PC-3 (cell line): ENCODE results near the gene CDK14. TPM values are rescaled to one million over a fixed set of nuclear protein-coding genes. Genes with fewer than 3 reads are reported as not detected.

Source experiments
- ATAC-seq: fragments of 200-7000 bp; cut with Tn5 transposase; 2 replicates; pipeline ENCODE4 v1.9.1; 2020; ENCODE audit warnings: mild to moderate bottlenecking, moderate library complexity
- BruUV-seq: library from RNA; stranded (reverse); fragments of 400-500 nt; replicated peaks from 2 replicates; lab custom pipeline; 2021; lab: Mats Ljungman, UMichigan
- CTCF ChIA-PET: fragments of 300-600 bp; sonication (Branson Sonifier 250); formaldehyde crosslinking; loops from one replicate; lab custom pipeline; 2022; ENCODE audit warnings: antibody characterized with exemption; lab: Charles Lee
- POLR2A ChIA-PET: fragments of 300-600 bp; sonication (Branson Sonifier 250); formaldehyde crosslinking; loops from one replicate; lab custom pipeline; 2022; ENCODE audit warnings: antibody characterized with exemption; ENCODE audit not compliant: unreplicated experiment; lab: Charles Lee
- DNase-seq: peaks from one replicate; pipeline ENCODE4 v3.0.0-alpha.2; 2015
- H2AFZ ChIP-seq: fragments of 300-600 bp; sonication (generic); 2 replicates; pipeline ENCODE4 v1.6.0; 2016; ENCODE audit warnings: antibody characterized with exemption, low read length
- H3F3A ChIP-seq: fragments of 300-600 bp; sonication (generic); one replicate; pipeline ENCODE4 v1.6.0; 2017; ENCODE audit warnings: antibody characterized with exemption, low read length, control low read depth, mild to moderate bottlenecking; ENCODE audit not compliant: unreplicated experiment
- H3K27ac ChIP-seq: fragments of 300-600 bp; sonication (generic); 2 replicates; pipeline ENCODE4 v1.5.1; 2016; ENCODE audit warnings: mild to moderate bottlenecking, low read length
- H3K27me3 ChIP-seq: fragments of 300-600 bp; sonication (generic); 2 replicates; pipeline ENCODE4 v1.6.1; 2016; ENCODE audit warnings: low read length, mixed read lengths
- H3K36me3 ChIP-seq: fragments of 300-600 bp; sonication (generic); 2 replicates; pipeline ENCODE4 v1.6.1; 2016; ENCODE audit warnings: low read depth, mixed run types, low read length, mixed read lengths
- H3K4me1 ChIP-seq: fragments of 300-600 bp; sonication (generic); 2 replicates; pipeline ENCODE4 v1.5.1; 2016; ENCODE audit warnings: low read length; ENCODE audit not compliant: insufficient read depth
- H3K4me2 ChIP-seq: fragments of 300-600 bp; sonication (generic); 2 replicates; pipeline ENCODE4 v1.6.0; 2016; ENCODE audit warnings: low read length
- H3K4me3 ChIP-seq: fragments of 300-600 bp; sonication (generic); 2 replicates; pipeline ENCODE4 v1.5.1; 2016; ENCODE audit warnings: mild to moderate bottlenecking, low read length, mixed read lengths
- H3K79me2 ChIP-seq: fragments of 300-600 bp; sonication (generic); 2 replicates; pipeline ENCODE4 v1.6.1; 2017; ENCODE audit warnings: low read length, mixed read lengths
- H3K9ac ChIP-seq: fragments of 300-600 bp; sonication (generic); 2 replicates; pipeline ENCODE4 v1.6.0; 2016; ENCODE audit warnings: mild to moderate bottlenecking, low read length
- H3K9me2 ChIP-seq: fragments of 300-600 bp; sonication (generic); replicated peaks from 2 replicates; pipeline ENCODE4 v1.6.1; 2016; ENCODE audit warnings: mixed run types, low read length, mixed read lengths
- H3K9me3 ChIP-seq: fragments of 300-600 bp; sonication (generic); 2 replicates; pipeline ENCODE4 v1.6.1; 2016; ENCODE audit warnings: low read length, mixed read lengths
- H4K20me1 ChIP-seq: fragments of 300-600 bp; sonication (generic); 2 replicates; pipeline ENCODE4 v1.6.1; 2016; ENCODE audit warnings: low read length, mixed read lengths
- EZH2 ChIP-seq: fragments of 300-600 bp; sonication (generic); IDR thresholded peaks from one replicate; pipeline ENCODE4 v1.6.1; 2017; ENCODE audit warnings: antibody characterized with exemption, mild to moderate bottlenecking, low read length; ENCODE audit not compliant: unreplicated experiment
- EZH2phosphoT487 ChIP-seq: fragments of 300-600 bp; sonication (generic); IDR thresholded peaks from 2 replicates; pipeline ENCODE4 v1.6.1; 2018; ENCODE audit warnings: mild to moderate bottlenecking, antibody characterized with exemption, low read length, borderline replicate concordance
- intact Hi-C: fragments of 100-400 bp; cut with micrococcal nuclease; formaldehyde crosslinking; loops from 2 replicates; pipeline ENCODE4 v1.9.0; 2023
- total RNA-seq: library from RNA; depleted of rRNA; stranded (reverse); fragments of >200 nt; gene quantifications from 2 replicates; pipeline ENCODE4 v1.2.3, GENCODE V29; 2014
- TF ChIP-seq, protein P1 (sequence below): fragments of 300-600 bp; sonication (generic); conservative IDR thresholded peaks from 2 replicates; pipeline ENCODE4 v1.5.1; 2017; ENCODE audit warnings: antibody characterized with exemption, low read depth, mild to moderate bottlenecking, low read length

Gene CDK14
- total RNA-seq, 1 experiment from 2014 or later: 8.2 TPM

DNA sequence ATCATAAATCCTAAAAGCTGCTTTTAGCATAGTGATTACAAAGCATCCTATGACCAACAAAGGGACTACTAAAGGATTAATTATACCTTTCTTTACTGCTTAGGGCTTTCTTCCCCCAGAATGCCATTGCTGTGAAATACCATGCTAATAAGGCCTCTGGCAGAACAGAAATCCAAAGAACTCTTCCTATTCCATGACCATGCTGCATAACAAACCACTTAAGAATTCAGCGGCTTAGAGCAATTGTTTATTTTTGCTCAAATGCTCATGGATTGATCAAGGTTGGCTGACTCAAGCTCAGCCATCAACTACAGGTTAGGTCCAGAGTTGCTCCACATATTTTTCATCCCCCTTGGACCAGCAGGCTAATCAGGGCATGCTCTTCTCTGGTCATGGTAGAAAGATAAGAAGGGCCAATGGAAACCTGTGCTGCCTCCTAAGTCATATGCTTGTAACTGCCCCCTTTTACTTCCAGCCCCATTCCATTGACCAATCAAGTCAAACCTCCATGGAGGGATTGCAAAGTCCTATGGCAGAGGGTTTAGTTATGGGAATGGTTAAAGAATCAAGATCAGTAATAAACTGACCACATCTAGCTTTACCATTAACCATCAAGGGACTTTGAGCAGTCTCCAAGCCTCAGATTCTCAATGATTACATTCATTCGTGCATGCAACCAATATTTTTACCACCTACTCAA lies 423.7 kb downstream of the CDK14 start:
- Histone ChIP-seq H3K9ac (no peak overlapping the region), H3K9me3 (no peaks in the 10 kb centered on the region), H3F3A (no peaks in the 10 kb centered on the region), H3K27ac (no peak overlapping the region), H2AFZ (no peak overlapping the region), H3K79me2 (no peaks in the 10 kb centered on the region), H3K4me2 (no peak overlapping the region), H3K9me2 (no peaks in the 10 kb centered on the region), H4K20me1 (no peaks in the 10 kb centered on the region), H3K4me3 (no peak overlapping the region), H3K36me3 (no peaks in the 10 kb centered on the region), H3K4me1 (no peaks in the 10 kb centered on the region), H3K27me3 (no peaks in the 10 kb centered on the region)
- no TSS peak for BruUV-seq
- intact Hi-C loops: no loop called here
- CTCF ChIA-PET: no interaction called here
- no peak for DNase-seq
- no peak for ATAC-seq
- POLR2A ChIA-PET: no interaction called here
- TF ChIP-seq EZH2phosphoT487: no peak
- TF ChIP-seq, protein P1, sequence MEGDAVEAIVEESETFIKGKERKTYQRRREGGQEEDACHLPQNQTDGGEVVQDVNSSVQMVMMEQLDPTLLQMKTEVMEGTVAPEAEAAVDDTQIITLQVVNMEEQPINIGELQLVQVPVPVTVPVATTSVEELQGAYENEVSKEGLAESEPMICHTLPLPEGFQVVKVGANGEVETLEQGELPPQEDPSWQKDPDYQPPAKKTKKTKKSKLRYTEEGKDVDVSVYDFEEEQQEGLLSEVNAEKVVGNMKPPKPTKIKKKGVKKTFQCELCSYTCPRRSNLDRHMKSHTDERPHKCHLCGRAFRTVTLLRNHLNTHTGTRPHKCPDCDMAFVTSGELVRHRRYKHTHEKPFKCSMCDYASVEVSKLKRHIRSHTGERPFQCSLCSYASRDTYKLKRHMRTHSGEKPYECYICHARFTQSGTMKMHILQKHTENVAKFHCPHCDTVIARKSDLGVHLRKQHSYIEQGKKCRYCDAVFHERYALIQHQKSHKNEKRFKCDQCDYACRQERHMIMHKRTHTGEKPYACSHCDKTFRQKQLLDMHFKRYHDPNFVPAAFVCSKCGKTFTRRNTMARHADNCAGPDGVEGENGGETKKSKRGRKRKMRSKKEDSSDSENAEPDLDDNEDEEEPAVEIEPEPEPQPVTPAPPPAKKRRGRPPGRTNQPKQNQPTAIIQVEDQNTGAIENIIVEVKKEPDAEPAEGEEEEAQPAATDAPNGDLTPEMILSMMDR: no peak
- TF ChIP-seq EZH2: no peak

DNA sequence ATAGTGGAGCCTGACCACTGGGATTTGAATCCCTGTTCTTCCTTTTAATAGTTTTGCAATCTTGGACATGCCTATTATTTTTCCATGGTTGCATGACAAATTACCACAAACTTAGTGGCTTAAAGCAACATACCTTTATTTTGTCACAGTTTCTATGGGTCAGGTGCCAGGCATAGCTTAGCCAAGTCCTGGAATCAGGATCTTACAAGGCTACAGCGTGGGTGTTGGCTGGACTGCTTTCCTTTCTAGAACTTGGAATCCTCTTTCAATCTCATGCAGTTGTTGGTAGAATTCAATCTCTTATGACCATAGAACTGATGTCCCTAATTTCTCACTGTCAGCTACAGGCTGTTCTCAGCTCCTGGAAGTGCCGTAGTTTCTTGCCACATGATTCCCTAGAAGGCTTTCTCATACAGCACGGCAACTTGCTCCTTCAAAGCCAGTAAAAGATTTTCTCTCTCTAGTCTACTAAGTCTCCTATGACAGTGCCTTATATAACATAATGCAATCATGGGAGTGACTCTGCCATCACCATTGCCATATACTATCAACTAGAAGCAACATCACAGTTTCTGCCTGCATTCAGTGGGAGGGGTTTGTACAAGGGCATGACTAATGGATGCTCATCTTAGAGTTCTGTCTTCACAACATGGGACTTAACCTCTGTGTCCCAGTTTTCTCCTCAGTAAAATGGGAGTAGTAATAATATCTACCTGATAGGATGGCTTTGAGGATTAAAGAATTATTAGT lies 424.7 kb downstream of the CDK14 start:
- intact Hi-C loops: no loop called here
- no TSS peak for BruUV-seq

More for the DNA sequence above, 424.7 kb downstream of the CDK14 start:
- Histone ChIP-seq H3K79me2 (no peaks in the 10 kb centered on the region), H4K20me1 (no peaks in the 10 kb centered on the region), H3K9me3 (no peaks in the 10 kb centered on the region), H3K36me3 (no peaks in the 10 kb centered on the region), H3K9ac (no peak overlapping the region), H3K4me2 (no peak overlapping the region), H3K4me1 (no peaks in the 10 kb centered on the region), H3K9me2 (no peaks in the 10 kb centered on the region), H3K27ac (no peak overlapping the region), H3F3A (no peaks in the 10 kb centered on the region), H3K4me3 (no peak overlapping the region), H2AFZ (no peak overlapping the region), H3K27me3 (no peaks in the 10 kb centered on the region)
- ATAC-seq: no peak
- DNase-seq: no peak
- TF ChIP-seq EZH2phosphoT487: no peak
- TF ChIP-seq, protein P1: no peak
- TF ChIP-seq EZH2: no peak
- ChIA-PET POLR2A (no interaction called here), CTCF (no interaction called here)
